ENCODE measurements around the gene EPS8L1. TPM values are rescaled to one million over a fixed set of nuclear protein-coding genes. Genes with fewer than 3 reads are reported as not detected.

EPS8L1 gene
- 3.1 TPM for total RNA-seq

GRCh38 chr19:55075371-55075998 is at the start of gene EPS8L1:
Gene EPS8L1, plus strand, starts transcription at chr19:55075869. Its CDS starts 576 bp downstream, at chr19:55076445.

DNA sequence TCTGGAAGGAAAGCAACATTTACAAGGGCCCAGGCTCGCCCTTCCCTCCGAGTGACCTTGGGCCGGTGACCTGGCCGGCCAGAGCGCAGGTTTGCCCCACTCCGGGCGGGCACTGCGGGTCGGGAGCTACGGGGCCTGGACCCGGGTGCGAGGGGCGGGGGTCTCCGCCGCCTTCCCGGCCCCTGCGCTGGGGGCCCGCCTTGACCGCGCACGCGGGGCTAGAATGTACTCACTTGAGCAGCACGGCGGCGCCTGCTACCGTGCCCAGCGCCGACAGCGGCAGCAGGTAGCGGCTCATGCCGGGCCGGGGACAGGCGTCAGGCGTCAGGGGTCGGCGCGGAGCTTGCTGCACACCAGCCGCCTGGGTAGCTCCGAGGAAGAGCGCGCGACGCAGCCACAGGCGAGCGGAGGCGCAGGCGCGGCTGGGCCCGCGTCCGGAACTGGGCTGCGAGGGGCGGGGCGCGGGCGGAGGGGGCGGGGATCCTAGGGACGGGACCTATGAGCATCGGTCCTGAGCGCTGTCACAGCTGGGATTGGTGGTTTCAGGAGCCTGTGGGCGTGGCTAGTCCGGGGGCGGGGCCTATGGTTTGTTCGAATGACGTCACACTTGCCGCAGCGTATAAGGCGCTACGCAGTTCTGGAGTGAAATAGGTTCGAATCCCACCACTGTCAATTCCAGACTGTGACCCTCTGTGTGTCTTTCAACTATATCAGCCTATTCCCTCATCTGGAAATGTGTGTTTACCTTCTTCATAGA is 12.8 kb upstream of the EPS8L1 start, which contains the start of gene RDH13:
Gene RDH13, minus strand, starts transcription at position 414 of the 757 bp plus-strand sequence. Its CDS starts 116 bp downstream, at position 298.

DNA sequence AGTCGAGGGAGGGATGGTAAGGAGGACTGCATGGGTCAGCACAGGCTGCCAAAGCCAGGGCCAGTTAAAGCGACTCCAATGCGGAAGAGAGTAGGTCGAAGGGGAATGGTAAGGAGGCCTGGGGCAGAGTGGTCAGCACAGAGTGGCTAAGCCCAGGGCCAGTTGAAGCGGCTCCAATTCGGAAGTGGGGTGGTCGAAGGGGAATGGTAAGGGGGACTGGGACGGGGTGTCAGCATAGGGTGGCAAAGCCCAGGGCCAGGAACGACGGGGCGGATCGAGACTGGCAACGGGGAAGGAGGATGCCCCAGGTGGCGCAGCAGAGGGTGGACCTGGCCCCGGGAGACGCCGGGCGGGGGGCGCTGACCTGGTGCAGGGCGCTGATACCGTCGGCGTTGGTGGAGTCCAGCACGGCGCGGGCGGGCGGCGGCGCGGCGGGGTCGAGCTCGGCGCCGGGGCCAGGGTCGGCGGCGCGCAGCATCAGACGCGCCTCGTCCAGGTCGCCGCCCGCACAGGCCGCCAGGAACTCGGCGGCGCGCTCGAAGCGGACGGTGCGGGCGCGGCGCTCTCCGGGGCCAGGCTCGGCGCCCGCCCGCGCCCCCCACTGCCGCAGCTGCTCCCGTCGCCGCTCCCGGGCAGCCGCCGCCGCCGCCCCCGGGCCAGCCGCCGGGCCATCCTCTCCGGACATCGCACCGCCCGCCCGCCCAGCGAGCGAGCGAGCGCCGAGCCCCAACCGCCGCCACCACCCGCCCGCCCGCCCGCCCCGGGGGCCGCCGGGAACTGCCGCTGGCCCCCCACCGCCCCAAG is 41.4 kb downstream of the EPS8L1 start, which contains the start of gene PPP1R12C:
Gene PPP1R12C, minus strand, starts transcription at position 779 of the 804 bp plus-strand sequence. Its CDS starts 94 bp downstream, at position 685.

Small RNA genes within 50 kb of the gene (small RNA-seq; reads per million reads assigned to genes)
- not detected for gene MIR7975 (ENCODE audit: low replicate concordance)

Other genes with a start within 250 kb of the EPS8L1 start
- not detected for gene KIR2DS4, start 243.2 kb upstream of the EPS8L1 start, total RNA-seq
- gene KIR3DL2, start 225.4 kb upstream of the EPS8L1 start, total RNA-seq, result not detected
- gene FCAR, start 201.6 kb upstream of the EPS8L1 start, total RNA-seq, result not detected
- gene NCR1, start 169.7 kb upstream of the EPS8L1 start, total RNA-seq, result not detected
- not detected for gene NLRP7, start 128.3 kb upstream of the EPS8L1 start, total RNA-seq
- gene NLRP2, start 109.5 kb upstream of the EPS8L1 start, total RNA-seq, result 20.0 TPM
- 0.94 TPM for gene GP6, start 37.6 kb upstream of the EPS8L1 start, total RNA-seq
- 31.0 TPM for gene RDH13, start 12.7 kb upstream of the EPS8L1 start, total RNA-seq
- gene PPP1R12C, start 41.8 kb downstream of the EPS8L1 start, total RNA-seq, result 32.6 TPM
- 0.94 TPM for gene TNNT1, start 73.3 kb downstream of the EPS8L1 start, total RNA-seq
- gene TNNI3, start 81.9 kb downstream of the EPS8L1 start, total RNA-seq, result 0.94 TPM
- 0.94 TPM for gene DNAAF3, start 90.7 kb downstream of the EPS8L1 start, total RNA-seq
- gene SYT5, start 104.4 kb downstream of the EPS8L1 start, total RNA-seq, result 47.9 TPM
- not detected for gene PTPRH, start 133.6 kb downstream of the EPS8L1 start, total RNA-seq
- gene TMEM86B, start 152.9 kb downstream of the EPS8L1 start, total RNA-seq, result 4.4 TPM
- 25.0 TPM for gene PPP6R1, start 183.1 kb downstream of the EPS8L1 start, total RNA-seq
- gene HSPBP1, start 204.2 kb downstream of the EPS8L1 start, total RNA-seq, result 20.3 TPM
- gene BRSK1, start 208.1 kb downstream of the EPS8L1 start, total RNA-seq, result 82.9 TPM
- gene TMEM150B, start 249.5 kb downstream of the EPS8L1 start, total RNA-seq, result not detected

Data from parietal lobe (tissue), 2 donors.